K562 (cell line): ENCODE measurements around the gene LINGO3. TPM values are rescaled to one million over a fixed set of nuclear protein-coding genes. Genes with fewer than 3 reads are reported as not detected.

Experiments used
- ATAC-seq: fragments of 200-7000 bp; cut with Tn5 transposase; 3 replicates; pipeline ENCODE4 v1.9.1; 2020; ENCODE audit warnings: moderate library complexity
- BruUV-seq: library from RNA; stranded (reverse); fragments of 400-500 nt; replicated peaks from 2 replicates; lab custom pipeline; 2021; lab: Mats Ljungman, UMichigan
- CTCF ChIA-PET: fragments of 300-600 bp; formaldehyde crosslinking; extraction: SDS; loops from one replicate; lab custom pipeline; 2021; ENCODE audit warnings: low intra/inter-chr PET ratio; lab: Yijun Ruan, JAX
- POLR2A ChIA-PET: fragments of 300-600, 350-650 bp; sonication (Branson Sonifier 250); formaldehyde crosslinking; extraction: SDS; loops from one replicate; lab custom pipeline; 2021; ENCODE audit warnings: antibody characterized with exemption, inconsistent platforms; lab: Yijun Ruan, JAX
- DNase-seq, 4 experiments: peaks; one replicate each; pipeline versions ENCODE4 v3.0.0 to v3.0.0-alpha.2; 2011 to 2018; ENCODE audit warnings: low spot score in 3 of 4, mixed read lengths in 3 of 4; ENCODE audit errors: extremely low read depth in 1 of 4
- FAIRE-seq: peaks from 2 replicates; lab custom pipeline; 2011; peaks lifted over from hg19 to GRCh38; lab: Jason Lieb, UNC
- H2AFZ ChIP-seq: 2 replicates; pipeline ENCODE4 v1.6.0; 2011; ENCODE audit warnings: low read depth, low read length, control low read depth, inconsistent platforms
- H3K27ac ChIP-seq: fragments of 200-600 bp; 3 replicates; pipeline ENCODE4 v1.8.0; 2011; ENCODE audit warnings: low read depth, mild to moderate bottlenecking, control low read depth, inconsistent platforms, low read length, moderate library complexity, mixed read lengths; ENCODE audit errors: extremely low read depth
- H3K27me3 ChIP-seq, 2 experiments: fragments of 300-600 bp in 1 of 2; 2 replicates in 1 of 2; 3 replicates in 1 of 2; pipeline versions ENCODE4 v1.6.0 to v1.8.0; 2011; ENCODE audit warnings: inconsistent platforms in 2 of 2, low read length in 2 of 2, mild to moderate bottlenecking in 1 of 2, mixed read lengths in 1 of 2, moderate library complexity in 1 of 2; ENCODE audit not compliant: control insufficient read depth in 2 of 2, insufficient read depth in 2 of 2
- H3K36me3 ChIP-seq: fragments of 300-600 bp; 3 replicates; pipeline ENCODE4 v1.8.0; 2011; ENCODE audit warnings: mild to moderate bottlenecking, low read length, inconsistent platforms; ENCODE audit not compliant: control insufficient read depth, insufficient read depth
- H3K4me1 ChIP-seq, 2 experiments: fragments of 200-600 bp in 1 of 2; replicated peaks in 1 of 2; 2 replicates in 1 of 2; 3 replicates in 1 of 2; pipeline versions ENCODE4 v1.5.1 to v1.8.0; 2011; ENCODE audit warnings: inconsistent platforms in 2 of 2, low read length in 2 of 2, mild to moderate bottlenecking in 1 of 2, mixed read lengths in 1 of 2, moderate library complexity in 1 of 2; ENCODE audit not compliant: control insufficient read depth in 2 of 2, insufficient read depth in 2 of 2
- H3K4me2 ChIP-seq: 2 replicates; pipeline ENCODE4 v1.6.1; 2011; ENCODE audit warnings: low read length, control low read depth, inconsistent platforms, mixed read lengths; ENCODE audit not compliant: insufficient read depth
- H3K4me3 ChIP-seq: fragments of 200-600 bp; sonication (generic), shearing (Covaris generic); 2 replicates; pipeline ENCODE4 v1.5.1; 2016; ENCODE audit warnings: control low read depth, inconsistent platforms
- H3K79me2 ChIP-seq: fragments of 200-600 bp; 3 replicates; pipeline ENCODE4 v1.8.0; 2011; ENCODE audit warnings: low read length, inconsistent platforms; ENCODE audit not compliant: control insufficient read depth, insufficient read depth
- H3K9ac ChIP-seq, 2 experiments: 2 replicates each; pipeline versions ENCODE4 v1.6.0 to v1.6.1; 2011; ENCODE audit warnings: low read depth in 2 of 2, low read length in 2 of 2, control low read depth in 1 of 2, inconsistent platforms in 1 of 2, mild to moderate bottlenecking in 1 of 2, mixed read lengths in 1 of 2; ENCODE audit not compliant: insufficient read depth in 1 of 2
- H3K9me1 ChIP-seq: one replicate; pipeline ENCODE4 v1.6.0; 2011; ENCODE audit warnings: inconsistent platforms, mild to moderate bottlenecking, low read length, moderate library complexity; ENCODE audit not compliant: control insufficient read depth, insufficient read depth
- H3K9me3 ChIP-seq: replicated peaks from 2 replicates; pipeline ENCODE4 v1.5.1; 2011; ENCODE audit warnings: low read depth, low read length, inconsistent platforms; ENCODE audit not compliant: control insufficient read depth, insufficient read depth
- H4K20me1 ChIP-seq: replicated peaks from 2 replicates; pipeline ENCODE4 v1.6.1; 2011; ENCODE audit warnings: low read length, inconsistent platforms, mixed read lengths; ENCODE audit not compliant: control insufficient read depth, insufficient read depth
- ESRRA ChIP-seq: fragments of 450-650 bp; IDR thresholded peaks from 2 replicates; pipeline ENCODE4 v1.6.1; 2014; ENCODE audit warnings: low read depth, mild to moderate bottlenecking, moderate library complexity, borderline replicate concordance
- IRF2 ChIP-seq: sonication (generic); formaldehyde crosslinking; IDR thresholded peaks from 2 replicates; pipeline ENCODE4 v1.8.1; 2022; ENCODE audit warnings: mild to moderate bottlenecking, missing genetic modification reagents
- KDM1A ChIP-seq, 2 experiments: fragments of 450-650 bp; IDR thresholded peaks; 2 replicates each; pipeline ENCODE4 v1.6.1; 2016; ENCODE audit warnings: mild to moderate bottlenecking in 2 of 2
- MBD2 ChIP-seq: sonication (generic); IDR thresholded peaks from 2 replicates; pipeline ENCODE4 v1.6.1; 2016; ENCODE audit warnings: low read depth, borderline replicate concordance
- MYNN ChIP-seq, 2 experiments: sonication (generic); formaldehyde crosslinking in 1 of 2; IDR thresholded peaks; 2 replicates each; pipeline versions ENCODE4 v1.5.0 to v1.6.1; 2016 to 2020; ENCODE audit warnings: antibody characterized with exemption in 1 of 2, missing genetic modification reagents in 1 of 2
- NFATC3 ChIP-seq: fragments of 450-650 bp; IDR thresholded peaks from 2 replicates; pipeline ENCODE4 v1.6.1; 2017; ENCODE audit warnings: mild to moderate bottlenecking
- POLR2A ChIP-seq: fragments of 450-650 bp; conservative IDR thresholded peaks from 2 replicates; pipeline ENCODE4 v1.6.1; 2016
- PRDM10 ChIP-seq: fragments of 450-650 bp; IDR thresholded peaks from 2 replicates; pipeline ENCODE4 v1.6.1; 2018; ENCODE audit not compliant: partially characterized antibody
- SAFB2 ChIP-seq: fragments of 200-400 bp; formaldehyde crosslinking; IDR thresholded peaks from 2 replicates; pipeline ENCODE4 v1.6.1; 2018; ENCODE audit warnings: borderline replicate concordance, low read length, low read depth, moderate library complexity; ENCODE audit not compliant: severe bottlenecking
- SRSF1 ChIP-seq: fragments of 200-400 bp; formaldehyde crosslinking; IDR thresholded peaks from 2 replicates; pipeline ENCODE4 v1.6.1; 2017; ENCODE audit warnings: mild to moderate bottlenecking, low read depth, low read length, moderate library complexity
- THRB ChIP-seq: fragments of 450-650 bp; formaldehyde crosslinking; conservative IDR thresholded peaks from 2 replicates; pipeline ENCODE4 v1.4.0; 2022; ENCODE audit warnings: mild to moderate bottlenecking, missing genetic modification characterization
- ZNF583 ChIP-seq: fragments of 250-450 bp; sonication (Bioruptor Pico); IDR thresholded peaks from 2 replicates; pipeline ENCODE4 v1.4.0; 2020
- ZNF609 ChIP-seq: sonication (generic); formaldehyde crosslinking; IDR thresholded peaks from 2 replicates; pipeline ENCODE4 v1.8.1; 2023; ENCODE audit warnings: missing genetic modification reagents, mild to moderate bottlenecking, borderline replicate concordance
- WGBS: fragments of 100-300 bp; shearing (Covaris generic); methylation state at CpG from one replicate; pipeline ENCODE4 v1.1.6; 2016; ENCODE audit warnings: low coverage, mixed read lengths; ENCODE audit not compliant: insufficient coverage; ENCODE audit errors: missing lambda C conversion rate; 5-methylcytosine and 5-hydroxymethylcytosine counted together
- in situ Hi-C: fragments of 300-500 bp; cut with MboI; formaldehyde crosslinking; loops from 4 replicates; pipeline ENCODE4 v1.15.0; 2018; ENCODE audit warnings: inconsistent platforms, mixed read lengths
- intact Hi-C: fragments of 100-400 bp; cut with micrococcal nuclease; formaldehyde crosslinking; loops from 2 replicates; pipeline ENCODE4 v1.14.2; 2022
- polyA plus RNA-seq, 8 experiments: library from polyadenylated mRNA; depleted of rRNA in 4 of 8; stranded (reverse) in 5 of 8; unstranded in 3 of 8; fragments of >200 nt; fragmentation: Nextera tagmentation in 2 of 8; fragmentation: Illumina TruSeq in 1 of 8; extraction: Ambion mirVana in 2 of 8; extraction: Trizol in 1 of 8; gene quantifications; 2 replicates each; pipeline versions ENCODE4 v1.2.1 to v1.2.3, GENCODE V29; 2011 to 2014; ENCODE audit warnings: inconsistent platforms in 1 of 8, missing spikeins in 1 of 8
- total RNA-seq, 7 experiments: library from RNA; depleted of rRNA in 6 of 7; stranded (reverse); fragments of >200 nt in 6 of 7; fragmentation: Illumina TruSeq in 2 of 7; extraction: Trizol in 2 of 7; gene quantifications; 2 replicates each; pipeline versions ENCODE4 v1.2.1 to v1.2.3, GENCODE V29; 2011 to 2021; ENCODE audit warnings: low replicate concordance in 1 of 7

LINGO3 gene
- total and polyA plus RNA-seq, 9 of the 15 experiments (the other 6 are each of a cell fraction or from before 2014, with no cell fraction given) = 0.03 to 0.05 (median 0.03) TPM; not detected in 6

GRCh38 chr19:2320939-2321338 is 13.0 kb upstream of the LINGO3 start:
- intact Hi-C loops (loop anchor here (10.0 kb wide), 1 partner anchor 64 kb away; no protein-coding TSS in a partner anchor), in situ Hi-C loops (no loop called here)
- ChIA-PET POLR2A (interaction anchor here (0.8 to 1.6 kb wide), 2 partner anchors 44 to 87 kb away, joined by 3 to 4 read pairs; no protein-coding TSS in a partner anchor), CTCF (no interaction called here)
- Histone ChIP-seq H2AFZ (no peak overlapping the region), H4K20me1 (no peaks in the 10 kb centered on the region), H3K27ac (no peak overlapping the region), H3K27me3 (no peaks in the 10 kb centered on the region), H3K9me3 (no peaks in the 10 kb centered on the region), H3K79me2 (peaks cover 12% of the 10 kb centered on the region), H3K4me1 (peaks cover 3 to 52% of the 10 kb centered on the region in 2 experiments; a peak in 3 of 5 replicates), H3K9ac (no peak overlapping the region), H3K4me2 (no peak overlapping the region), H3K36me3 (peaks cover 42% of the 10 kb centered on the region; the same call in 2 of the 3 replicates), H3K9me1 (no peaks in the 10 kb centered on the region), H3K4me3 (no peak overlapping the region)
- 79% methylated on average over 12 of the region's 12 CpGs for WGBS
- DNase-seq (no peak), ATAC-seq (no peak), FAIRE-seq (no peak)
- BruUV-seq = no TSS peak
- TF ChIP-seq IRF2 (CRISPR knock-in tag) (no peak), THRB (CRISPR knock-in tag) (no peak), MBD2 (no peak), SAFB2 (no peak), ZNF583 (CRISPR knock-in tag) (no peak), SRSF1 (no peak), KDM1A (IDR thresholded peaks at IDR 0.05) (no peak), ESRRA (no peak), MYNN (IDR thresholded peaks at IDR 0.05) (peak; percentile 52), MYNN (CRISPR knock-in tag; IDR thresholded peaks at IDR 0.05) (no peak), NFATC3 (no peak), PRDM10 (no peak), POLR2A (peak; percentile 54; the same call in 1 of the 2 replicates), ZNF609 (CRISPR knock-in tag) (no peak)
